Activated CD8-positive, alpha-beta memory T cell treated with anti-CD3 and anti-CD28 coated beads, Interleukin-2, amount 50 U/mL, for 24 hours (primary cell): ENCODE results near the gene PARD3B.

Experiments used
- DNase-seq: peaks from one replicate; pipeline ENCODE4 v3.0.0-alpha.2; 2020; ENCODE audit errors: extremely low read depth

The PARD3B gene

DNA sequence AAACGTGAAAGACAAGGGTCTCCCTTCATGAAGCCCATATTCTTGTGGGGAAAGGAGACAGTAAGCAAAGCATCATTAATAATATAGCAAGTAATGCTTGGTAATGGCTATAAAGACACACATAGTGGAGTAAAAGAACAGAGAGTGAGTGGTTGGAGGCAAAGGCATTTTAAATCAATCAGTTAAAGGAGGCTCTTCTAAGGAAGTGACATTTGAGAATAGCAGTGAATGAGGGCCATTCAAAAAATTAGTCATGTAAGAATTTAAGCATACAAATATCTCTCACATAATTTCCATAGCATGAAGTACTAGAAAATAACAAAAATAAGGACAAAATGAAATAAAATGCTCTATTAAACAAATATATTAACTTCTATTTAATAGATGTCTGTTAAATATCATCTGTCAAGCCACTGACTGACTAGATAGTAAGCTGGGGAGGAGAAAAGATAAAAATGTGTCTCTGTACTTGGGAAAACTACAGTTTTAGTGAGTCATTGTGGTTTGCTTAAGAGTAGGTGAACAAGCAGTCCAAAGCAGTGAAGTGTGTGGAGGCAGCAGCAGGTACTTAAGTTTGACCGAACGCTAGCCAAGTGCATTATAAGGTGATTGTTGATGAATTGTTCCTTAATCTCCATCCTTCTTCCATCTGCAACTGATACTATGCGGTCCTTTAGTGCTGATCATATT lies 160.1 kb downstream of the PARD3B start:
- DNase-seq = no peak

DNA sequence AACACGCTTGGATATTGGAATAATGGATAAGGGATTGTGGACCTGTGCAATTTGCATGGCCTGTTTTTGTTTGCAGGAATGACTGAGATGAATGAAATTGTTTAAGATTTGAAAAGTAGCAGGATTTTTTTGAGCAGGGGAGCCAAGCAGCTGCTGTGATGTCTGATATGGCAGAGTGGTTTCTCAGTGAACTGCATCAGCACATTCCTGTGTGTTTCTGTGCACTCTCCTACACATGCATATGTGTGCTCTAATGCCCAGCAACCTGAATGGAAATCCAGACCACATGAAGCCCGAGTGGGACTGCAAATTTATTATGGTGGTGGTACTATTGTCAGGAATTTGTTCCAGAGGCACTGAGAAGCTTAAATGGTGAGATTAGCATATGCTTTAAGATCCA lies 161.7 kb downstream of the PARD3B start:
- DNase-seq = no peak

DNA sequence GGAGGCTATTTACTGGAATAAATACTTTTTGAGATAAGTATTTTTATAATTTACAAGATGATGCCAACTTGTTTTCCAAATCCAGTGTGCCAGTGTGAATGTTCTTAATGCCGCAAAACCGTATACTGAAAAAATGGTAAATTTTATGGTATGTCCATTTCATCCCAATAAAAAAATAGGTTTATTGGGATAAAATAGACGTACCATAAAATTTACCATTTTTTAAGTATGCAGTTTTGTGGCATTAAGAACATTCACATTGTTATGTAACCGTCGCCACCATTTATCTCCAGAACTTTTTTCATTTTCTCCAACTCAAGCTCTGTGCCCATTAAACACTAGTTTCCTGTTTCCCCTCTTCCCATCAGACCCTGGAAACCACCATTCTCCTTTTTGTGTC lies 167.9 kb downstream of the PARD3B start:
- DNase-seq = no peak

DNA sequence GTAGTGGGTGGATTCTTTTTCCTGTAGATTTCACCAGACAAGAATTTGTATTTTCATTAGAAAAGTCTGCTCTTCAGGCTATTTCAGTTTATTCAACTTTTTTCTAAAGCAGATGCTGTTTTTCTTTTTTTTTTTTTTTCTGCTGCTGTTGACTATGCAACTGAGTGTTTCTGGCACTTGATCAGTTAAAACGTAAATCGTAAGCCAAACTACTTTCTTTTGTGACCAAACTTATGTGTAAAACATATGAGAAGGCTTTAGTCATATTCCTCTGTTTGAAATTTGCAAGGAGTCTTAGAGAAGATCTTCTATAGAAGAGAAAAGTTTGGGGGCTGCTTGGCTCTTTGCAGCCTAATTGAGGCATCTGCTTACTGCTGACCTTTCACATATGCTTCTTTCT lies 170.1 kb downstream of the PARD3B start:
- DNase-seq = no peak

DNA sequence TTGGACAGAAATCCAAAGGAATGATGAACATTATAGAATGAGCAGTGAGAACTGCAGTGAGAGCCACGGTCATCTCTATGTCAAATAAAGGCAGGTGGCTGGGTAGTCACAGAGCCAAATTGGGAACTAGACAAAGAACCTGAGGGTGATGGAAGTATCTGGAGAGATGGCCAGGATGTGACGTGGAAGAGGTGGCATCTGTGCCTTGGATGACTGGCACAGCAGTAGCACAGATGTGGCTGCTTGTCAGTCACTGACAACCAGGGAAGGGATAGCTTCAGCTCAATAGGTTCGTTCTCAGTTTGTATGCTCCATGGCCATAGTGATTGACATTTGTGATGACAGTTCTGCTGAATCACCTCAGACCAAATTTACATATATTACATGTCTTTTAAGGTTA lies 172.3 kb downstream of the PARD3B start:
- no peak for DNase-seq

DNA sequence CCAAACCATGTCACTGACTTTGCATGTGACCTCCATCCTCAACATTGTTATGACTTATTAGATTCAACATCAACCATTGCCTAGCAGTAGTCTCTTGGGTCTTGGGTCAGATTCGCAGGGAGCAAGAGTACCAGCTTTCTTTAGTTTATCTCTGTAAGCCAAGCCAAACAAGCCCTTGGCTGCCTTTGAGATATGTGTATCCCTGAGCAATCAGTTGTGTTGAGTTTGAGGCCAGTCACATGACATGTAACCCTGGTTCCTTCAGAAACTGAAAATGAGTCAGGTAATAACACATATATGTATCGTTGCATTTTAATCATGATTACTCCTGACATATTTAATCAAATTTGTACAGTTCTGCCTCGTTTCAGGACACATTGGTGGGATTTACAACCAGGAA lies 173.3 kb downstream of the PARD3B start:
- DNase-seq = no peak

DNA sequence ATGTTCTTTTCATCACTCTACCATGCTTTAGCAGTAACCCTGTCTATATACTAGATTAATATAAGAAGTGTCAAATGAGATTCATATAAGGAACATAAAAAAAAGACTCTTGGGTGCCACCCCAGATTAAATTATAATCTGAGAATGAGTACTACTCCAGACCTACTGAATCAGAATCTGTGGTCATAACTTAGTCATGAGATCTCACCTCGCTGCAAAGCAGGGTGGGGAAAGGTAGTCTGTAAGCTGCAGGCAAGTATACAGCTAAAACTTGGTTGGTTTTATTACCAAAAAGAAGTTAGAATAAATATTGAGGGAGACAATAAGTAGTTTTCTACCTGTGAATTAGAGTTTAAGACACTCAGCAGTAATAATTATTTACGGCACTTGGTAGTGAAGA lies 175.6 kb downstream of the PARD3B start:
- no peak for DNase-seq

DNA sequence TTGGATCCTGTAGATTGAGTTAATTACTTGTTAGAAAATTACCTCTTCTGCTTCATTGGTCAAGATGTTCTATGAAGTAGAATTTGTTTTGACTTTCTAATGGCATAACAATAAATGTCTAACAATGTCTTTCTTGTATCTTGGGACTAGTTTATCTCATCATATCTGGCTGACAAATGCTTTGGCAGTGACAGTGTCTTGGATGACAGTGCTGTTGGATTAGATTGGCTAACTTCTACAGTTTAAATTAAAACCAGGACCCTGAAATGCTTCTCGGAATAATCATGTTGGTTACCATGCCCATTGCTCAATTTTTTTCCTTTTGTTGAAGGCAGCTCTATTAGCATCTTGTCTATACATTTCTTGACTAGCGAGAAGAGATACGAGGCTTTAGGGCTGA lies 176.9 kb downstream of the PARD3B start:
- no peak for DNase-seq

DNA sequence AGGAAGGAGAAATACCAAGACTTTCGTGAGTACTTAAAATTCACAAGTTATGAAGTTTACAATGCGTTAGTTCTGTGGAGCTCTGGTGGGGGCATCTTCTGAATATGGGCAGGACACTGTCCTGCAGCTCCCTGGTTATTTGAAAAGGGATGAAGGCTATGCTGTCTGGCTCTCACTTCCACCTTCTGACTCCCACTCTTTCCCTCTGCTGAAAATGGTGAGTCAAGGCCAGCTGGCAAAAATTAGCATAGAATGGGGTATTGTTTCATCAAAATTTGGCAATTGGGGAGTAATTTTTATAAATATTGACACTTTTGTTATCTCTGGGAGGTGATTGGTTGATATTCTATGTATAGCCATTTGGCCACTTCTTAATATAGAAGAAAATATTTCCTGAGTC lies 177.4 kb downstream of the PARD3B start:
- DNase-seq = no peak

DNA sequence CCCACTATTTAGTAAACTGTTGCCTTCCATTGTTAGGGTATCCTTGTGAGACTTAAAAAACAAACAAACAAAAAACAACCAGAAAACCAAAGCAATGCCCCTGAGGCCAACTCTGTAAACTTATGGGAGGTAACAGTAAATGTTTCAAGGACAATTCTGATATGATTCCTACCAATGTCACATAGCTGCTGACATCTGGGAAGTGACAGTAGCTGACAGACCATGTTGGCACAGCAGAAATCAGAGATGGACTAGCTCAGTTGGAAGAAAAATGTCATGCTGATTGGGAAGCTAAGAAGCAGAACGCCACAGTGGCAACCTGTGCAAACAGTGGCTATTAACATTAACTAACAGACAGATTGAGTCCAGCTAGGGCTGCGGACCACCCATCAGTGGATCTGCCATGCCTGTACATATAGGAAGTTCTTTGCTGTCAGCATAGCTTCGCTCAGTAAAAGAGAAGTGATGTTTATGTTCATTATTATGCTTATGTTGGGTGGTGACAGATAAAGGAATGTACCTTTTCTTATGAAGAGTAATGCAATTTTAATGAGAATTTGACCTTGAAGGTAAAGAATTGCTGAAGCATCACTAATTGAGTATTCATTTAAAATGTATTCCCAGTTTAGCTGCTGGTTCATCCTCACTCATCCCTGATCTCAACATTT lies 180.6 kb downstream of the PARD3B start:
- no peak for DNase-seq

DNA sequence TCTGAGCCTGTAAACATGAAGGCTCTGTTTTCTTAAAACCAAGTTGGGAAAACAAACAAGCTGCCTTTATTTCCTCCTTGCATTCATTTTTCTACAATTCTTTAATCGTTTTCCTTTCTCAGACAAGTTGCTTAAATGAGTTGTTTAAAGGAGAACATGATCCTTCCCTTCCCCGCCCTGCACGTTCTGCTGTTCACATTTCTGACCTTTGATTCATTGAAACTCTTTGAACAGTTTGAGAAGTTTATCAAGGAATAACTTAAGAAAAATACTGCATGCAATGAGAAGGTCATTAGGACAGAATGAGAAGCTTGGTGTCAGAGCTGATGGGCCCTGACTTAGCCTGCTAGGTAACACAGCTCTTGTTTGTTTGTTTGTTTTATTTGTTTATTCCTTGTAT lies 181.6 kb downstream of the PARD3B start:
- no peak for DNase-seq

DNA sequence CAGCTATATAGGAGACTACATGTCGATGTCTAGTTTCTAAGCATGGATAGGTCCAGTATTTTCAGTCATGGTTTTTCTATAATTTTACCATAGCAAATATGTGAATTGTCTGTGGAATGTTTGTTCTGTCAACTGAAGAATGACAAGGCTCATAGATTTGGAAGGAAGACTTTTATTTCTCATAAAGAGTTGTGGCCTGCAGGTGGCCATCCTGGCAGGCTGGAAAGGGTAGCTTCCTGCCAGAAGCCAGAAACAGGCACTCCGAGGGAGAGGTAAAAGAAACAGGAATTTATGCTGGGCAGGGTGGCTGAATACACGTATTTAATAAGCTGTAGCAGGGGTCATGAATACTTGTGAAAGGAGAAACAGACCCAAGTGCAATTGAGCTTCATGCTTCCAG lies 182.1 kb downstream of the PARD3B start:
- DNase-seq = no peak

DNA sequence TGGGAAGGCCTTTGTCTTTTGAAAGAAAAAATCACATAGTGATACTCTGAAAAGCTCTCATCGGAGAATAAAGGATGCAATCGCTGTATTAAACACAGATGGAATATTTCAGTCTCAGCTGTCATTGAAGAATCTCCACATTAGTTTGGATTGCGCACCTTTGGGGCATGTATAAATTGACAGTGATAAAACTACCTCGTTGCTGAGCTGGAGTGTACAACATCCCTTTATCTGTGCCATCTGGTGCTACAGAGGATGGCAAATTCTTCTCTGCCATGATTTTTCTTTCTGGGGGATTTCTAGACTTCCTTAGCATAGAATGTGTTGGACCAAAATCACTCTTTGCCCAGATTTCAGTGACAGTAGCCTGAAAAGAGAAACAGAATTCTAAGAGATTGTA lies 185.3 kb downstream of the PARD3B start:
- no peak for DNase-seq

DNA sequence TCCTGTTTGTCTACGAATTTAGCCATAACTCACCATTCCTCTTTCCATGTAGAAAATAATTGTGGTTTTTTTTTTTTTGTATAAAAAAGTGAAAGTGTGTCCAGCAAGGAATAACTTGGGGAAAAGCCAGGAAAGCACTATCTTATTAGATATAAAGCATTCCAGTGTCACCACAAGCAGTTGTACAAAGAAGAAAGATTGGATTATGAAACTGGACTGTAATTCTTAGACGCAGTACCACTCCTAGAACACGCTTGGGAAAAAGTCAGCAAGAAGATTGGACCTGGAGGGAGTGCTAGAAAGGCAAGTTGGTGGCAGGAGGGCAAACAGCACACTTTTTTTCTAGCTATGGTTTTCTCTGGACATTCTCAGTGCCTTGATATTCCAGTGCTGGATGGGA lies 186.7 kb downstream of the PARD3B start:
- DNase-seq = no peak

DNA sequence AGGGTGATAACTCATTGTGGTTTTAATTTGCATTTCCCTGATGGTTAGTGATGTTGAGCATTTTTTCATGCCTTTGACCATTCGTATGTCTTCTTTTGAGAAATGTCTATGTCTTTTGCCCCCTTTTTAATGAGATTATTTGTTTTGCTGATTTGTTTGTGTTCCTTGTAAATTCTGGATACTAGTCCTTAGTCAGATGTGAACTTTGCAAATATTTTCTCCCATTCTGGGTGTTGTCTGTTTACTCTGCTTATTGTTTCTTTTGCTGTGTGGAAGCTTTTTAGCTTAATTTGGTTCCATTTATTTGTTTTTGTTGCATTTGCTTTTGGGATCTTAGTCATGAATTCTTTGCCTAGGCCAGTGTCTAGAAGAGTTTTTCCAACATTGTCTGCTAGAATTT lies 192.0 kb downstream of the PARD3B start:
- DNase-seq = no peak

DNA sequence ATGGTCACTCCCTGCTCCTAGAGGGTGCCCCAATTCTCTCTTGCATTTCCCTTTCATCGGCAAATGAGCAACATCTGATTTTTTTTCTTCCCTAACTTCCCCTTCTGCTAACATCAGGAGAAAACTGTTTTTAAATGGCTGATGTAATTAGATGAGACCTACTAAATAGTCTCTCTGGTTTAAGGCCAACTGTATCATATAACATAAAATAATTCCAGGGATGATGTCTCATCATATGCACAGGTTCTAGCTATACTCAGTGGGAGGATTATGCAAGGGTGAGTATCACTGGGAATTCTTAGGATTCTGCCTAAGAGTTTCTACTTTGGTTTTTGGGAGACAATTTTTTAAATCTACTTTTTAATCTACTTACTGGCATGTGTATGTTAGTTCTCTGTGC lies 193.4 kb downstream of the PARD3B start:
- DNase-seq = no peak

DNA sequence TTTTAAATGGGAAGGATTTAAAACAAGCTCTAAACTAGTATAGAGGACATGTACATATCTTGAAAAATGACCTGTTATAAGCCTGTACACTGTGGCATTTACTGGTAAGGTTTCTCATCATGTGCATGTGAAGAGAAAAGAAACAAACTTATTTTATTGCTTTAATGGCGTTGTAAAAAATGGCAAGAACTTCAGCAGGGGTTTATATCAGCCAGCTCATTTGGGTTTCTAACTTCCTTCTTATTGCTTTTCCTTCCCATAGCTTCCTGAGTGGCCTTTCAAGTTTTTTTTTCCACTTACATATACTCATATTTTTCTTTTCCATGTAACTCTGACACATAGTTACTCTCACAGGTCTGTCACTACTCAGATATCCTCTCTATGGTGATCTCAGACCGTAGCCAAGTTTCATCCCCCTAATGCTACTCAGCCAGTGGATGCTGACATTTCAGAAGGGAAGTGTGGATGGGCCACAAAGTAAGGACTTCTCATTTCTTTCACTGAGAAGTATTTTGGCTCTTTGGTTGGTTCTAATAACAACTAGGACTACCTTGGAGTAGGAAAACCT lies 198.2 kb downstream of the PARD3B start:
- no peak for DNase-seq

DNA sequence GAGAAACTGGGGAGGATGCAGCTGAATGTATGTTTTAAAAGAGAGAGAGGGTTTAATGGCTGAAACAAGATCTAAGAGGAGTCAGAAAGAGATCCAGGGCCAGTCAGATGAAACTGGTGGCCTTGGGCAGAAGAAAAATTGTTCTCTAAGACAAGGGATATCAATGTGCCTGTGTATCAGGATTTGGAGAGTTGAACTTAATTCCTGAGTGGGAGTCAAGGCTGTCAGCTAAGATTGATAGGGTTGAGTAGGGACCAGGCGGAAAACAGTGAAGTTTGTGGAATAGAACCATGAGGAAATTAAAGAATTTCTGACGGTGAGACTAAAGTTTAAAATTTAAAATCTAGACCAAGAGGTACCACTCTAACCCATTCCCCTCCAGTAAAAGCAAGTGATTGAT lies 199.2 kb downstream of the PARD3B start:
- no peak for DNase-seq

DNA sequence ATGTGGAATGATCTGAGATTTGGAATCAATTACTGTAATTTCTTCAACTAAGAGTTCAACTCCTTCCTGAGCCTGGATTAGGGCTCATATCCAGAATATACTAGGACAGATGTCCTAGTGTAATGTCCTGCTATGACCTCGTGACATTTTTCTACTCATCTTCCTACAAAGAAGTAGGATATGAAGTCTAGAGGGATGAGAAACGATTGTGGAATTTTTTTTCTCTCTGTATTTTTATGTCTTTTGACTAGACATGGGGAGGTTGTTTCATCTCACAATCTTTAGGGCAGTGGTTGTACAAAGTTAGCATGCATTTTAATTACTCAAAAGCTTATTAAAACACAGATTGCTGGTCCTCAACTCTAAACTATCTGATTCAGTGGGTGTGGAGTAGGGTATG lies 203.0 kb downstream of the PARD3B start:
- no peak for DNase-seq

DNA sequence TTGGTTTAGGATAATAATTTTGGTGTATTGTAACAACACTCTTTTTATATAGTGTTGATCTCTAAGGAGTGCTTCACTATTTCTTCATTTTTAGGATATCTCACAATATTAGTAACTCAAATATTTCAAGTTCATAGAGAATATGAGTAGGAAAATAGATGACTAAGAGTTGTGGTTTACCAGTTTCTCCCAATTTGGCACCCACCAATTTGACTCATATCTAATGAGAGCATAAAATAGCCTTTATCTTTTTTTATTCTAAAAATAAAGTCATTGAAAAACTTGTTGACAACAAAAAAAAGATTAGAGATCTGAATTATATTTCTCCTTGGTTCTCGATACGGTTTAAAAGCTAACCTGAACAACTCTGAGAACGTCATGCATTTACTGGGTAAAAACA lies 204.0 kb downstream of the PARD3B start:
- DNase-seq = no peak

DNA sequence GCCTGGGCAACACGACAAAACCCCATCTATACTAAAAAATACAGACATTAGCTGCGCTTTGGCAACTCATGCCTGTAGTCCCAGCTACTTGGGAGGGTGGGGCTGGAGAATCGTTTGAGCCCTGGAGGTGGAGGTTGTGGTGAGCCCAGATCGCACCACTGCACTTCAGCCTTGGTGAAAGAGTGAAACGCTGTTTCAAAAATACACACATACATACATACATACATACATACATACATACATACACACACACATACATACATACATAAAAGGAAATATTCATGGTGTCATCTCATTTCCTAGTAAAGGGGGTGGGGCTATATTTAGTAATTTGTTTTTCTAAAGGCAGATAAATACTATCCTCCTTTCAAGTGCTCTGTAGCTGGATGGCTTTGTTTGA lies 205.1 kb downstream of the PARD3B start:
- DNase-seq = no peak

DNA sequence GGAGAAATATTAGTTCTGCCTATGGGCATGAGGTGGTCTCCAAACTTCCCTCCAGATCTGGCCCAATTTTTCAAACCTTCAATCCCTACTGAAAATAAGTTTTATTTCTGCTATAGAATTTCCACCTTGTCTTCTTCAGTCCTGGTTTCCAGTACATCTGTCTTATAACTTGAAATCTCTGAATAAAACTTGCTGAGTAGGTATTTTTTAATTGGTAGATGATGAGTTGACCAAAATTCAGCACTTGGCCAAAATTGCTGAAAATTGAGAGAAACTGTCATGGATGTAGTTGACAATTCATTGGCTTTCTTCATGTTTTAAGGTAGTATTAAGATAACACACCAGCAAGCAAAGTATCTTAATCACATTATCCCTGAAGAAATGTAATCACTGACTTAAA lies 206.2 kb downstream of the PARD3B start:
- DNase-seq = no peak

DNA sequence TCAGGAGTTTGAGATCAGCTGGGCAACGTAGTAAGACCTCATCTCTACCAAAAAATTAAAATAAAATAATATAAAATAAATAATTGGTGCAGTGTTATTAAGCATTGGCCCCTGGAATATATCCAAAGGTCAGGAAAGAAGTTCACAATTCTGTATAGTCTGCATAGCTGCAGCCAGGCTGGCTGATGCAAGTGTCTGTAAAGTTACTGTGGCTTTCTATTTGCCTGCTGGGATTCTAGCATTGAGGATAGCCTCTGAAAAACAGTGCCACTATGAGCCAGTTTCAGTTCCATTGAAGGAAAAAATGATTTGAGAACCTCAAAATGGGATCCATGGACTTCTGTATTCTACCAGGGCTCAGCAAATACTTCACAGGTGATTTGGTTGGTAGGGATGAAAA lies 208.6 kb downstream of the PARD3B start:
- DNase-seq = no peak

DNA sequence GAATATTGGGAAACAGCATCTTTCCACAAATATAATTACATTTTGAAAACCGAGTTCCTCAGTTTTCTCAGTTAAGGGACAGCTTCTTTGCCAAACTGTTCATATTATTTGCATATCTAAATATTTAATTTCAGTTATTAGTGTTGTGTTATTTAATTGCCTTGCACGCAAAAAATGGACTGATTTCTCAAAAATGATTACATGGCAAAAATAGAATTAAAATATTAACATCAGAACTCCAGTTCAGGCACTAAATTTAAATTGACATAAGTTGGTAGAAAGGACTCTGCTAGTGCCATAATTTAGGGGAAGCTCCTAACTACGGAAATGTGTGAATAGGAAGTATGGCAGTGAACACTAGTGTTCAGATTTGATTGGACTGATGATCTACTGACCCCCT lies 209.6 kb downstream of the PARD3B start:
- DNase-seq = no peak
